Liver (tissue), 9 donors: ENCODE measurements around the gene DRD4. TPM values are rescaled to one million over a fixed set of nuclear protein-coding genes. Genes with fewer than 3 reads are reported as not detected.

ENCODE experiments used
- DNase-seq: peaks from one replicate; pipeline ENCODE4 v3.0.0-alpha.2; 2017; ENCODE audit warnings: low spot score
- H3K27ac ChIP-seq, 2 donors: one replicate each; pipeline ENCODE4 v1.7.0; 2013; ENCODE audit warnings: inconsistent platforms in 2 of 2, low read length in 2 of 2, control low read depth in 1 of 2, low read depth in 1 of 2, mild to moderate bottlenecking in 1 of 2
- H3K27me3 ChIP-seq, 4 donors: one replicate each; pipeline versions ENCODE4 v1.6.1 to v1.7.0; 2013; ENCODE audit warnings: low read length in 3 of 4, inconsistent platforms in 1 of 4, mild to moderate bottlenecking in 1 of 4, moderate library complexity in 1 of 4; ENCODE audit not compliant: control insufficient read depth in 4 of 4, insufficient read depth in 4 of 4
- H3K36me3 ChIP-seq, 4 donors: one replicate each; pipeline versions ENCODE4 v1.6.1 to v1.7.0; 2013; ENCODE audit warnings: low read length in 3 of 4, mild to moderate bottlenecking in 3 of 4, low read depth in 1 of 4, moderate library complexity in 1 of 4; ENCODE audit not compliant: control insufficient read depth in 4 of 4, insufficient read depth in 3 of 4
- H3K4me1 ChIP-seq, 4 donors: one replicate each; pipeline versions ENCODE4 v1.6.1 to v1.7.0; 2013; ENCODE audit warnings: low read length in 3 of 4, mild to moderate bottlenecking in 3 of 4, moderate library complexity in 1 of 4; ENCODE audit not compliant: control insufficient read depth in 4 of 4, insufficient read depth in 4 of 4
- H3K4me3 ChIP-seq, 3 donors: one replicate each; pipeline versions ENCODE4 v1.6.1 to v1.7.0; 2013; ENCODE audit warnings: low read length in 3 of 3, control low read depth in 1 of 3, low read depth in 1 of 3, mild to moderate bottlenecking in 1 of 3
- H3K9ac ChIP-seq, 2 donors: one replicate each; pipeline ENCODE4 v1.7.0; 2013; ENCODE audit warnings: low read length in 2 of 2, mild to moderate bottlenecking in 2 of 2, moderate library complexity in 2 of 2, control low read depth in 1 of 2, low read depth in 1 of 2
- H3K9me3 ChIP-seq, 4 donors: one replicate each; pipeline versions ENCODE4 v1.6.1 to v1.7.0; 2013; ENCODE audit warnings: low read length in 3 of 4; ENCODE audit not compliant: control insufficient read depth in 4 of 4
- ATF3 ChIP-seq: IDR thresholded peaks from 2 replicates; pipeline ENCODE4 v1.6.1; 2016; ENCODE audit warnings: antibody characterized with exemption
- CTCF ChIP-seq: fragments of 150-350 bp; IDR thresholded peaks from 2 replicates; pipeline ENCODE4 v1.5.1; 2017; ENCODE audit warnings: improper control_type of control experiment, low read depth, low read length; ENCODE audit not compliant: missing input control
- EGR1 ChIP-seq, 2 donors: IDR thresholded peaks; 2 replicates each; pipeline ENCODE4 v1.6.1; 2016 to 2018; ENCODE audit warnings: antibody characterized with exemption in 2 of 2, low read depth in 2 of 2
- GABPA ChIP-seq, 2 donors: IDR thresholded peaks in 1 of 2; conservative IDR thresholded peaks in 1 of 2; 2 replicates each; pipeline ENCODE4 v1.6.1; 2016; ENCODE audit warnings: antibody characterized with exemption in 2 of 2, mild to moderate bottlenecking in 1 of 2, moderate library complexity in 1 of 2
- HNF4A ChIP-seq, 2 donors: conservative IDR thresholded peaks; 2 replicates each; pipeline ENCODE4 v1.6.1; 2016; ENCODE audit warnings: antibody characterized with exemption in 2 of 2, mild to moderate bottlenecking in 2 of 2
- HNF4G ChIP-seq: IDR thresholded peaks from 2 replicates; pipeline ENCODE4 v1.6.1; 2016; ENCODE audit warnings: antibody characterized with exemption
- JUND ChIP-seq, 2 donors: IDR thresholded peaks; 2 replicates each; pipeline ENCODE4 v1.6.1; 2016; ENCODE audit warnings: antibody characterized with exemption in 2 of 2
- MAX ChIP-seq: IDR thresholded peaks from 2 replicates; pipeline ENCODE4 v1.6.1; 2016; ENCODE audit warnings: antibody characterized with exemption
- NR2F2 ChIP-seq: IDR thresholded peaks from 2 replicates; pipeline ENCODE4 v1.6.1; 2016; ENCODE audit warnings: antibody characterized with exemption
- RAD21 ChIP-seq, 2 donors: IDR thresholded peaks; 2 replicates each; pipeline ENCODE4 v1.6.1; 2016; ENCODE audit warnings: antibody characterized with exemption in 2 of 2, mild to moderate bottlenecking in 2 of 2
- RXRA ChIP-seq, 2 donors: IDR thresholded peaks; 2 replicates each; pipeline ENCODE4 v1.6.1; 2017 to 2018; ENCODE audit warnings: antibody characterized with exemption in 2 of 2, mild to moderate bottlenecking in 1 of 2
- SP1 ChIP-seq: IDR thresholded peaks from 2 replicates; pipeline ENCODE4 v1.6.1; 2018; ENCODE audit warnings: antibody characterized with exemption, mild to moderate bottlenecking
- TAF1 ChIP-seq: conservative IDR thresholded peaks from 2 replicates; pipeline ENCODE4 v1.6.1; 2016; ENCODE audit warnings: antibody characterized with exemption, mild to moderate bottlenecking
- YY1 ChIP-seq: IDR thresholded peaks from 2 replicates; pipeline ENCODE4 v1.6.1; 2016; ENCODE audit warnings: antibody characterized with exemption, mild to moderate bottlenecking
- ZBTB33 ChIP-seq: IDR thresholded peaks from 2 replicates; pipeline ENCODE4 v1.6.1; 2016; ENCODE audit warnings: antibody characterized with exemption
- WGBS: extraction: QIAGEN DNeasy Blood & Tissue Kit; methylation state at CpG from one replicate; pipeline ENCODE4 v1.1.7; 2013; 5-methylcytosine and 5-hydroxymethylcytosine counted together
- polyA plus RNA-seq, 2 donors: library from polyadenylated mRNA; stranded (reverse) in 1 of 2; unstranded in 1 of 2; fragments of 200-250 nt in 1 of 2; fragments of >200 nt in 1 of 2; fragmentation: Nextera tagmentation in 1 of 2; extraction: Ambion mirVana in 1 of 2; gene quantifications; one replicate each; pipeline versions ENCODE4 v1.2.1 to v1.2.3, GENCODE V29; 2013 to 2015
- total RNA-seq, 2 donors: library from RNA; depleted of rRNA; stranded (reverse); fragments of >200 nt; gene quantifications; one replicate each; pipeline ENCODE4 v1.2.3, GENCODE V29; 2014
- donor health status: healthy.
- donor health status: healthy.
- donor health status: healthy.
- donor health status: healthy.
- donor health status: healthy.

Gene DRD4
- total and polyA plus RNA-seq, 4 donors = not detected

- H3K9me3 ChIP-seq = no peaks in the 10 kb centered on the region
- no peak overlapping the region for H3K9ac ChIP-seq
- H3K4me1 ChIP-seq = peaks cover 20 to 85% (median 60%) of the 10 kb centered on the region in 4 donors
- H3K4me3 ChIP-seq = no peak overlapping the region
- no peak for DNase-seq
- H3K27ac ChIP-seq = peak overlapping the region; percentile 26 to 73
- peaks cover 12 to 45% (median 26%) of the 10 kb centered on the region in 4 donors for H3K36me3 ChIP-seq
- no peaks in the 10 kb centered on the region for H3K27me3 ChIP-seq
- 51% methylated on average over 49 of the region's 49 CpGs for WGBS
- peak; percentile 83 for TF ChIP-seq NR2F2
- peak; percentile 96 to 99 for TF ChIP-seq RXRA (IDR thresholded peaks at IDR 0.05)
- TF ChIP-seq CTCF = no peak
- TF ChIP-seq HNF4A (conservative IDR thresholded peaks at IDR 0.05) = peak; percentile 83 to 88
- TF ChIP-seq GABPA (IDR thresholded peaks at IDR 0.05 in 1 of 2, conservative IDR thresholded peaks at IDR 0.05 in 1 of 2) = no peak
- peak; percentile 32 for TF ChIP-seq HNF4G
- TF ChIP-seq SP1 = peak; percentile 82
- TF ChIP-seq ATF3 = no peak
- TF ChIP-seq EGR1 (IDR thresholded peaks at IDR 0.05; ENCODE audit: low read depth in 2 of 2) = peak in 1 of 2 donors; percentile 44
Observed at GRCh38 chr11:611001-611996, 25.8 kb upstream of the DRD4 start.

- H3K4me1 ChIP-seq = peaks cover 20 to 87% (median 60%) of the 10 kb centered on the region in 4 donors
- no peaks in the 10 kb centered on the region for H3K27me3 ChIP-seq
- TF ChIP-seq RAD21 (IDR thresholded peaks at IDR 0.05) (peak; percentile 73 to 74), RXRA (IDR thresholded peaks at IDR 0.05) (peak; percentile 62 to 90), ZBTB33 (no peak), NR2F2 (no peak), MAX (peak; percentile 27), HNF4A (conservative IDR thresholded peaks at IDR 0.05) (peak; percentile 38 to 48), SP1 (peak; percentile 71), YY1 (no peak), CTCF (peak; percentile 66), TAF1 (no peak), JUND (IDR thresholded peaks at IDR 0.05) (no peak), HNF4G (peak; percentile 25)
- WGBS = 31% methylated on average over 27 of the region's 27 CpGs
- peaks cover 7 to 35% (median 17%) of the 10 kb centered on the region in 4 donors for H3K36me3 ChIP-seq
- no peak overlapping the region for H3K4me3 ChIP-seq
- no peak overlapping the region for H3K9ac ChIP-seq
- peak overlapping the region; percentile 60 to 73 for H3K27ac ChIP-seq
- no peaks in the 10 kb centered on the region for H3K9me3 ChIP-seq
- no peak for DNase-seq
Observed at GRCh38 chr11:612201-612960, 24.7 kb upstream of the DRD4 start.
